GM18519 (cell line): ENCODE results near the gene CDH22.

Experiments used
- ATAC-seq: cut with Tn5 transposase; IDR thresholded peaks from one replicate; pipeline ENCODE4 v1.9.1; 2021; ENCODE audit warnings: mild to moderate bottlenecking, moderate library complexity; ENCODE audit not compliant: unreplicated experiment, low FRiP score

CDH22 gene

GRCh38 chr20:46272389-46273047 is 35.8 kb downstream of the CDH22 start:
- ATAC-seq: no peak

GRCh38 chr20:46270977-46271744 is 37.1 kb downstream of the CDH22 start:
- ATAC-seq: no peak

DNA sequence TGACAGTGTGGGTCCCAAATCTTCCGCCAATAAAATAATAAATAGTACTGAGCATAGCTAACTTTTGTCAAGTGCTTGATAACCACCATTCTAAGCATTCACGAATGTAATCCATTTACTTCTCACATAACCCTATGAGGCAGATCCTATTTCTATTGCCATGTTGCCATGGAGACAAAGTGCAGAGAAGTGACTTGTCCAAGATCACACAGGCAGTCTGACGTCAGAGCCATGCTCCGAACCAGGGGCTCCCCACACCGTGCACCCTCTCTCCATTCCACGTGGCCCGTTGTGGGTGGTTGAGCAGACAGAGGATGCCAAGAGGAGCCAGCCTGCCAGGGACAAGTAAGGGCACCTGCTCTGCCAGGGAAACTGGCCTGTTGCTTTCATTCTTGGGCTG is 38.9 kb downstream of the CDH22 start:
- ATAC-seq: no peak

DNA sequence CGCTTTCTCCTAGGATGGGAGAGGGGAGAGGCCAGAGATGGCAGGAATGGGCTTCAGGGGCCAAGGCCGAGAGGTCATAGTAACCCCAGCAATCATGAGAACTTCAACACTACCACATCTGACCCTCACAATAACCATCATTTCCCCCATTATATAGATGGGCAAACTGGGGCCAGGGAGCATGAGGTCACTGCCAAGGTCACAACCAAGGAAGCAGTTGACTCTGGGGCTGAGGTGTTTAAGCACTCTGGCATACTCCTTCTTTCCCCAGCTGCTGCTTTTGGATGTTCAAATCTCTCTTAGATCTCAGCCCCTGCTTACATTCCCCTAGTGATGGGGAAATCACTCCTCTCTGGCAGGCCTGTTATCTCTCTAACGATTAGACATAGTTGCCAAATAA is 39.6 kb downstream of the CDH22 start:
- no peak for ATAC-seq

DNA sequence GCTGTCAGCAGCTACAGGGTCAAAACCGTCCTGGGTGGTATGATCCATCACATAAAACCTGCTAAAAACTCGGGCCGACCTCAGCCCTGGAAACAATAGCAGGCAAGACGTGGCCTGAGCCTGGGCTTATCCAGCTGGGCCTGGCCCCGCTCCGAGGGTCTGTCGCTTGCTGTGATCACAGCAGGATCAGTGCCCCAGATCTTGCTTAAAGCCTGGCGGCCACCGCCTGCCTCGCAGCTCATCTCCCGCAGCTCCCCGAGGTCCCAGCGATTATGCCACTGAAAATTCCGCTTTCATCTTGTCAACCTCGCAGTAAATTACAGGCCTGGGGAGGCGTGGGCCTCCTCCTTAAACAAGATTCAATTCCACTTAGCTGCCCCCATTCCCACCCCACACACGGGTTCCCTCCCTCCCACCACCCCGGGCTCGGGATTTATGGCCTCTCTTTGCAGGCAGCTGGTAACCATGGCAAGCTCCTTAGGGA is 40.1 kb downstream of the CDH22 start:
- ATAC-seq: no peak

DNA sequence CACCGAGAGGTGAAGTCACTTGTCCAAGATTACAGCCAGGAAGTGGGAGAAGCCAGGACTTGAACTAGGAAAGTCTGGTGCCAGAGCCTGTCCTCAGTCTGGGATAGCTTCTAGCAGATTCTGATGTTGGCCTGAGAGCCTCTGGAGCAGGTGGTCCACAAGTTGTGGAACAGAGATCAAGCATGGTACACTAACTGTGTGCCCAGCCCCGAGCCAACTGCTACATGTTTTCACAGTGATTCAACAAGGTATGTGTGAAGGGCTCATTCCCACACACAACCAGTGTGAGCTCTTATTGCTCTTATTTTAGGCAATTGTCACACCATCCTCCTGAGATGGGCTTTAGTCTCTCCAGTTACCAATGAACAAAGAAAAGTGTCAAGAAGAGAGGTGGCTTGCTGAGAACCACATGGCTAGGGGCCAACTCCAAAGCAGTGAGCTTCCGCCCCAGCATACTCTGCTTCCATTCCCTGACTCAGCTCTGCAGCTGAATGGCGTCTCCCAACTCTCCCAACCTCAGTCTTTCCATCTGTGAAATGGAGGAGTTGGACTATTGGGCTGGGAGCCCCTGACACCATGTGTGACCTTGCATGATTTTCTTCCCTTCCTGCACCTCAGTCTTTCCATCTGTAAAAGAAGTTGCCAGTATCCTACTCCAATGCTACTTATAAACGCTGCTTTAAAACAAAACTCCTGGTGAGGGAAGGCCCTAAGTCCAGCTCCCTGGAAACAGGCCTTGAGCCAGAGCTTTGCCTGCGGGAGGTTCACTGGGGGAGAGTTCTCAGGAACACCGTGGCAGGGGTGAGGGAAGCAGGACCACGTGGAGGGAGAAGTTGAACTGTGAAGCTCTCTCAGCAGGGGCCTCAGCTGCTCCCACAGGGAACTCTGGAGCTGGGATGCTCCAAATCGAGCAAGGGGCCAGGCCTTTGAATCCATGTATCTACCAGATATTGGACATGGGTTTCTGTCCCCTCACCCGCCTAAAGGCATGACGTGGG is 40.9 kb downstream of the CDH22 start:
- ATAC-seq: no peak

DNA sequence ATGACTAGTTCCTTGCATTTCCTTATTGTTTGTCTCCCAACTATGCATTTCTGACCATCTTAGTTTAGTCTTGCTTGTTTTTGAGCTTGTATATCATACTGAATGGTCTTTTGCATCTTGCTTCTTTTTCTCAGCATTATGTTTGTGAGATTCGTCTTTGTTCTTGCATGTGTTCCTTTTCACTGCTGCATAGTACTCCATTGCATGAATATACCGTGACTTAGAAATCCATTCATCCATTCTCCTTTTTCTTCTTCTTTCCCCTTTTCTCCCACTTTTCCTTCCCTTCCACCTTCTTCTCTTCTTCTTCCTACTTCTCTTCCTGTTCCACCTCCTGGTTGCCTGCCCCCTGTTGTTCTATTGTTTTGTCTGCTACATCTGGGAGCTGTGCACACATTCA is 42.8 kb downstream of the CDH22 start:
- no peak for ATAC-seq

- ATAC-seq: no peak
Measured at GRCh38 chr20:46264391-46265266, 43.7 kb downstream of the CDH22 start.

- ATAC-seq: no peak
Measured at GRCh38 chr20:46261456-46262253, 46.6 kb downstream of the CDH22 start.

DNA sequence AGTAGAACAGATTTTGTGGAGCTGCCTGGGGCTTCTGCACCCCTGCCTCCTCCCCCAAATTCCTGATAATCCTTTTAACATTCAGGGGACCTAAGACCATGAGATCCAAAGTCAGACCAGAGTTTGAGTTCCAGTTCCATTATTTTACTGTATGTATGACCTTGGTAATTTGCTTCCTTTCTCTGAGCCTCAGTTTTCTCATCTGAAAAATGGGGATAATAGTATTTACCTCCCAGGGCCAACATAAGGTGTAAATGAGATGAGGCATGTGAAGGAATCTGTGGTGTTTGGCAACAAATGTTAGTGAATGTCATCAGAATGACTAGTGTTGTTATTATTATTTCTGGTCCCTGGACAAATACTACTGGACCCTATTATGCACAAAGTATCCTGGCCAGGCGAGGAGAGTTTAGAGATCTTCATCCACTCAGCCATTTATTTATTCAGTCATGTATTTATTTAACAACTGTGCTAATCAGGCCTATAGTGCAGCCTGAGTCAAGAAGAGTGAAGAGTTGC is 47.3 kb downstream of the CDH22 start:
- no peak for ATAC-seq

- ATAC-seq: no peak
Measured at GRCh38 chr20:46260480-46260879, 47.8 kb downstream of the CDH22 start.

- ATAC-seq: no peak
Measured at GRCh38 chr20:46259260-46259859, 48.9 kb downstream of the CDH22 start.

- no peak for ATAC-seq
Measured at GRCh38 chr20:46257887-46258286, 50.4 kb downstream of the CDH22 start.

DNA sequence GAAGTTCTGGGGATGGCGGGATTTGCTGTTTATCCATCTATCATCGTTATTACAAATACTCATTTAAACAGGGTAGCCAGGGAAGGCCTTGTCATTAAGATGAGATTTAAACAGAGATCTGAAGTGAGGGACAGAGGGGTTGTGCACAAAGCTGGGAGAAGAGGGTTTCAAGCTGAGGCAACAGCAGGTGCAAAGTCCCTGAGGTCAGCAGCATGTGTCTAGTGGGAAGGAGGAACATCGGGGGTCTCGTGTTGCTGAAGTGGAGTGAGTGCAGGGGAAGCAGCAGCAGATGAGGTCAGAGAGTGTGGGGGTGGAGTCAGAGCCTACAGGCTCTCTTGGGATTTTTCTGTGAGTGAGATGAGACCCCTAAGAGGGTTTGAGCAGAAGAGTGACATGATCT is 52.0 kb downstream of the CDH22 start:
- no peak for ATAC-seq

DNA sequence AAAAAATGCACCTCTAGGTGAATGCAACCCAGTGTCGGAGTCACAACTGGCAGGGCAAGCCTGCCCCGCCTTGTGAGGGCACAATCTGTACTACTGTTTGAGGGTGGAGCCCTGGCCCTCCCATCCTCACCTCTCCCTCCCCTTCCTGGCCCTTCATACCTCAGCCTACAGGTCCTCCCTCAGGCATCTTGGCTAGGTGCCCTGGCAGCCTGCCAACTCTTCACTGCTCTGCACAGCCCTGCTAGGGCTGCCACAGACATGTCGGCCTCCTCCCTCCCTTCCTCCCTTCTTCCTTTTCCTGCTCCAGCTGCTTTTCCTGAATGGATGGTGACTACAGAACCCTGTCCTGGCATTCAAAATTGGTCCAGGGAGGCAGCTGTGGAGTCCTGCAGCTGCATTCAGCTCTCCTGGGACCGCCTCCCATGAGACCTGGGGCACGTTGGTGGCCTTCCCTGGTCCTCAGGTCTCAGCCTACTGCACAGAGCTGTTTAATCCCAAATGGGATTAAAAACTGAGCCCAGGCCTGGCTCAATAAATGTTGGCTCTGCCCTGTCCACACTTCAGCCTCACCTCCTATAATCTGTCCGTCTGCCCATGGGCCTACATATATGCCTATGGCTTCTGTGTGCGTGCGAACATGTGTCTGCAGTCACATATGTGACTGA is 52.7 kb downstream of the CDH22 start:
- ATAC-seq: no peak

- no peak for ATAC-seq
Measured at GRCh38 chr20:46253391-46253790, 54.9 kb downstream of the CDH22 start.

- ATAC-seq: no peak
Measured at GRCh38 chr20:46252352-46253091, 55.8 kb downstream of the CDH22 start.
